ENCODE results near the gene LRRC4C.

LRRC4C gene

DNA sequence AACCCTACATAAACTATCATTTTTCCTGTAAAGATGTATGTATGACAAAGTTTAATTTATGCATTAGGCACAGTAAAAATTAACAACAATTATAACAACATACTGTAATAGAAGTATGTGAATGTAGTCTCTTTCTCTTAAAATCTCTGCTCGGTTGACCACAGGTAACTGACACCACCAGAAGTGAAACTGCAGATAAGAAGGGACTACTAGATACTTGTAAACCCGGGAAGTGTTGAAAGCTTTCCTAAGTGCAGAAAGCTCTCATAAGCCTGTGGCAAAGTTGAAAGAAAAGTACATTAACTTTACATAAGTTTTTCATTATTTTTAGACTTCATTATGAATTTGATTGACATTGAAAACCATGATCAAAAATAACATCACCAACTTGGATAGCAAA, 1173.3 kb downstream of the LRRC4C start:
- no peak for TF ChIP-seq ZFX (IDR thresholded peaks at IDR 0.05; ENCODE audit: borderline replicate concordance)
- TF ChIP-seq, protein P1, sequence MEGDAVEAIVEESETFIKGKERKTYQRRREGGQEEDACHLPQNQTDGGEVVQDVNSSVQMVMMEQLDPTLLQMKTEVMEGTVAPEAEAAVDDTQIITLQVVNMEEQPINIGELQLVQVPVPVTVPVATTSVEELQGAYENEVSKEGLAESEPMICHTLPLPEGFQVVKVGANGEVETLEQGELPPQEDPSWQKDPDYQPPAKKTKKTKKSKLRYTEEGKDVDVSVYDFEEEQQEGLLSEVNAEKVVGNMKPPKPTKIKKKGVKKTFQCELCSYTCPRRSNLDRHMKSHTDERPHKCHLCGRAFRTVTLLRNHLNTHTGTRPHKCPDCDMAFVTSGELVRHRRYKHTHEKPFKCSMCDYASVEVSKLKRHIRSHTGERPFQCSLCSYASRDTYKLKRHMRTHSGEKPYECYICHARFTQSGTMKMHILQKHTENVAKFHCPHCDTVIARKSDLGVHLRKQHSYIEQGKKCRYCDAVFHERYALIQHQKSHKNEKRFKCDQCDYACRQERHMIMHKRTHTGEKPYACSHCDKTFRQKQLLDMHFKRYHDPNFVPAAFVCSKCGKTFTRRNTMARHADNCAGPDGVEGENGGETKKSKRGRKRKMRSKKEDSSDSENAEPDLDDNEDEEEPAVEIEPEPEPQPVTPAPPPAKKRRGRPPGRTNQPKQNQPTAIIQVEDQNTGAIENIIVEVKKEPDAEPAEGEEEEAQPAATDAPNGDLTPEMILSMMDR (IDR thresholded peaks at IDR 0.05), result no peak
- no peak overlapping the region for H3K27ac ChIP-seq

GRCh38 chr11:40285558-40285957, 1173.9 kb downstream of the LRRC4C start:
- H3K27ac ChIP-seq, result no peak overlapping the region
- no peak for TF ChIP-seq ZFX (IDR thresholded peaks at IDR 0.05; ENCODE audit: borderline replicate concordance)
- TF ChIP-seq, protein P1 (IDR thresholded peaks at IDR 0.05), result no peak

DNA sequence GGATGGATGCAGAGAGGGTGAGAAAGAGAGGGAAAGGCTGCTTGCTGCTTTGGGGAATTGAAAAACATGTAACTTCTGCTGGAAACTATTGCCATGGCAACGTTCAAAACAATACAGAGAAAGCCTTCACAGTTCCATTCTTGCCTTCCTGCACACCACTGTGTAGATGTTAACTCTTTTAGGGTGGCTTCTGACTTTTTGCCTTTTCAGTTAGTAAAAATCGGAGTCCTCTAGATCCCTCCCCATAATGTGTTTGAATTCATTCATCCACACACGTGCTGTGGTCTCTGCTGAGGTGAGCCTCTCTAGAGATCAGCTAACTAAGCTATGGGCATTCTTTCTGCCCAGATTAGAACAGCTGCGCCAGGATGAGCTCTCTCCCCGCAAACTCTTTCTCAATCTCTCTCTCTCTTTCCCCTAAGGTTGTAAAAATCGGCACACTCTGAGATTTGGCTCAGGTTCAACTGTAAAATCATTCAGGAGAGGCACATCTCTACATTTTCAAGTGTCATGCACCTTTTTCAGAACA, 1178.3 kb downstream of the LRRC4C start:
- H3K27ac ChIP-seq, result no peak overlapping the region
- TF ChIP-seq, protein P1 (IDR thresholded peaks at IDR 0.05), result no peak

DNA sequence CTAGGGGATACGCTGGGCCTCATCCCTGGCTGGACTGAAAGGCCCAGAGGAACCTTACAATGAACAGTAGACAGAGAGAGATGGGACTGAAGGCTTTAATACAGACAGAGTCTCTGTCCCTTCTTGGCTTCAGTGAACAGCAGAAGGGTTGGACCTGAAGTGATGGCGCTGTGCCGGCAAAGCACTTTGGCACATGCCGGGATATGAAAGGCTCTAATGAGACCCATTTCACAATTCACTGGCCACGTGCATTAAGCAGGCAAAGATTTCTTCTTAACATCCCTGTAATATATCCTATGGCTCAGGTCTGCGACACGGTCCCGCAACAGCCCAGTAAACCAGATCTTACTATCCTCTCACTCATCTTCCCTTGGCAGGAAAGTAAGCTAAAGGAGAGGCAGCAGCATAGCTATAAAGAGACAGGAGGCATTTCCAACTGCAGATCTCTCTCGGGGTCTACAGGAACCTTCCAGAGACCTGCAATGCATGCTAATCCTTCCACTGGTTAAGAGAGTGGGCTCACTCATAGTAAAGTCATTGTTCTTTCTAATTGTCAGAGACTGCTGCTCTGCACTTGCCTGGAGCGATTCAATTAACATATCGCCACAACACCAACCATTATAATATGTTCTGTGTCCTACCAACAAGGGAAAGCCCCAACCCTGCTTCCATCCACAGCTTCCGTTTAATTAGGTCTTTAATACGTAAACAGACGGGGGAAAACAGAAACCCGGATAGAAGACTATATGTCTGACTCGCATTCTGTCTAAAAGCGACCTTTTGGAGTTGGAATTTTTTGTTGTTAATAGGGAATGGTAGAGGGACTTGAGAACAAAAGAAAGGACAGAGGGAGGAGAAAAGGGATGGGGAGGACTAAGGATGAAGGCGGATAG, 1179.0 kb downstream of the LRRC4C start:
- no peak overlapping the region for H3K27ac ChIP-seq
- TF ChIP-seq, protein P1 (IDR thresholded peaks at IDR 0.05), result no peak
- TF ChIP-seq ZFX (IDR thresholded peaks at IDR 0.05; ENCODE audit: borderline replicate concordance), result no peak

GRCh38 chr11:40276960-40277359, 1182.5 kb downstream of the LRRC4C start:
- TF ChIP-seq ZFX (IDR thresholded peaks at IDR 0.05; ENCODE audit: borderline replicate concordance), result no peak
- TF ChIP-seq, protein P1 (IDR thresholded peaks at IDR 0.05), result no peak
- no peak overlapping the region for H3K27ac ChIP-seq

DNA sequence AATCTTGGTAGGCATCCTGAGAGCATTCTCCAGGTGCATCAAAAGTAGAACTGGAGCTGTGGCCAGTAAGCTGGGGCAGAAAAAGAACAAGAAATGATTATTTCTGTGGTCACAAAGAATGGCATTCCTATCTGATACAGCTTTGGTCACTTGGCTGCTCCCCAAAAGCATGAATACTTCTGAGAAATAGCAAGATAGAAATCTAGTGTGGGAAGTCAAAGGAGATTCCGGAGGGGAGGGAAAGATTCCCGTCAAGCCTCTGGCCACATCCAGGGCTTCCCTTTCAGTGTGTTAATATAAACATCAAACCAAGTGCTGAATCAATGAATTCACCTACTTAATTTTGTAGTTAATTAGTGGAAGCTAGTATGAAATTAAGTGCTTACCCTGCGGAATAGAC, 1185.4 kb downstream of the LRRC4C start:
- no peak for TF ChIP-seq ZFX (IDR thresholded peaks at IDR 0.05; ENCODE audit: borderline replicate concordance)
- TF ChIP-seq, protein P1 (IDR thresholded peaks at IDR 0.05), result no peak
- H3K27ac ChIP-seq, result no peak overlapping the region

DNA sequence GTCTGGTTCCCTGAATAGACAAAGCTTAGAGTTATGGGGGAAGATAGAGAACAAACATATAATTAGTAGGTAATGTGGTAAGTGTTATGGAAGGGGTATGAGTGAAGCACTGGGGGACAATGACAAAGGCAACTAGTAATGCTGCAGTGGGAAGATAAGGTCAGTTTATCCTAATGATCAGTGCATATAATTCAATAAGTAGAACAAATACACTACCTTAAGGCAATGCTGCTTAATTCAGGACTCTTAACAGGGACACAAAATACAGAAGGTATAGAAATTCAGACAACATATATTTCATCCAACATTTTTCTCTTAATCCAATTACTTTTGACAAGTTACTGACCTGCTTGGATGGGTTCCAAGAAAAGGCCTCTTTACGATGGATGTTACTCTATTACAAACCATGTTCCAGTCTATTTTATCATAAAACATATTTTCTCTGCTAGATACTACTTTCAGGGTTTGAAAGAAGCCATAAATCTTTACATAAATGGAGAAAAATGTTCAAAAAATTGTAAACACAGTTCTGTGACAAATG, 1186.2 kb downstream of the LRRC4C start:
- H3K27ac ChIP-seq, result no peak overlapping the region
- TF ChIP-seq, protein P1 (IDR thresholded peaks at IDR 0.05), result no peak
- no peak for TF ChIP-seq ZFX (IDR thresholded peaks at IDR 0.05; ENCODE audit: borderline replicate concordance)

Measured in 22Rv1 (cell line).